Neuronal stem cell (in vitro differentiated cells): Measurements from ENCODE around the gene METTL27.

ENCODE experiments used
- DNase-seq: peaks from one replicate; pipeline ENCODE4 v3.0.0-alpha.2; 2013; ENCODE audit warnings: low spot score
- H2AFZ ChIP-seq: one replicate; pipeline ENCODE4 v1.6.1; 2013; ENCODE audit warnings: mild to moderate bottlenecking, low read length, inconsistent platforms
- H2AK5ac ChIP-seq: 2 replicates; pipeline ENCODE4 v1.6.1; 2013; ENCODE audit warnings: low read depth, mild to moderate bottlenecking, inconsistent platforms, low read length, moderate library complexity, mixed read lengths
- H2BK120ac ChIP-seq: 2 replicates; pipeline ENCODE4 v1.6.1; 2013; ENCODE audit warnings: low read depth, mild to moderate bottlenecking, inconsistent platforms, low read length, moderate library complexity, mixed read lengths
- H2BK12ac ChIP-seq: one replicate; pipeline ENCODE4 v1.6.1; 2013; ENCODE audit warnings: low read length, inconsistent platforms
- H2BK15ac ChIP-seq: 2 replicates; pipeline ENCODE4 v1.6.1; 2013; ENCODE audit warnings: mild to moderate bottlenecking, low read length, inconsistent platforms, mixed read lengths
- H2BK5ac ChIP-seq: one replicate; pipeline ENCODE4 v1.6.1; 2013; ENCODE audit warnings: inconsistent platforms, mild to moderate bottlenecking, low read length, moderate library complexity
- H3K14ac ChIP-seq: one replicate; pipeline ENCODE4 v1.6.1; 2013; ENCODE audit warnings: low read length, inconsistent platforms
- H3K18ac ChIP-seq: 2 replicates; pipeline ENCODE4 v1.6.1; 2013; ENCODE audit warnings: low read length, inconsistent platforms
- H3K23ac ChIP-seq: 2 replicates; pipeline ENCODE4 v1.6.1; 2013; ENCODE audit warnings: low read depth, mild to moderate bottlenecking, mixed read lengths, low read length, inconsistent platforms; ENCODE audit not compliant: poor library complexity
- H3K27ac ChIP-seq: replicated peaks from 3 replicates; pipeline ENCODE4 v1.5.1; 2013; ENCODE audit warnings: low read length, inconsistent platforms
- H3K27me3 ChIP-seq, 3 experiments: 2 replicates each; pipeline ENCODE4 v1.6.1; 2013; ENCODE audit warnings: low read length in 3 of 3, mild to moderate bottlenecking in 2 of 3, inconsistent platforms in 1 of 3, low read depth in 1 of 3, mixed read lengths in 1 of 3, moderate library complexity in 1 of 3; ENCODE audit not compliant: control insufficient read depth in 3 of 3, insufficient read depth in 3 of 3
- H3K36me3 ChIP-seq, 2 donors: replicated peaks in 1 of 2; 2 replicates each; pipeline ENCODE4 v1.6.1; 2013; ENCODE audit warnings: low read length in 2 of 2; ENCODE audit not compliant: control insufficient read depth in 2 of 2, insufficient read depth in 2 of 2
- H3K4ac ChIP-seq: 2 replicates; pipeline ENCODE4 v1.6.1; 2013; ENCODE audit warnings: inconsistent platforms, mild to moderate bottlenecking, low read length, moderate library complexity
- H3K4me1 ChIP-seq, 2 donors: 1 replicate in 1 of 2; 2 replicates in 1 of 2; pipeline ENCODE4 v1.6.1; 2013; ENCODE audit warnings: low read length in 2 of 2, low read depth in 1 of 2; ENCODE audit not compliant: control insufficient read depth in 2 of 2, insufficient read depth in 1 of 2
- H3K4me2 ChIP-seq: one replicate; pipeline ENCODE4 v1.6.1; 2013; ENCODE audit warnings: mild to moderate bottlenecking, low read length, inconsistent platforms; ENCODE audit not compliant: insufficient read depth, poor library complexity, severe bottlenecking
- H3K4me3 ChIP-seq, 2 donors: 2 replicates each; pipeline ENCODE4 v1.5.1; 2013; ENCODE audit warnings: low read length in 2 of 2, mild to moderate bottlenecking in 2 of 2, inconsistent platforms in 1 of 2, moderate library complexity in 1 of 2
- H3K79me1 ChIP-seq: one replicate; pipeline ENCODE4 v1.6.1; 2013; ENCODE audit warnings: low read depth, mild to moderate bottlenecking, inconsistent platforms, low read length, moderate library complexity
- H3K9ac ChIP-seq: one replicate; pipeline ENCODE4 v1.6.1; 2013; ENCODE audit warnings: mild to moderate bottlenecking, low read depth, low read length, inconsistent platforms; ENCODE audit not compliant: poor library complexity
- H3K9me3 ChIP-seq, 2 donors: replicated peaks in 1 of 2; 2 replicates each; pipeline versions ENCODE3 to v1.6.1; 2013; ENCODE audit warnings: low read length in 2 of 2, mild to moderate bottlenecking in 2 of 2, inconsistent platforms in 1 of 2, low read depth in 1 of 2, mixed read lengths in 1 of 2, moderate library complexity in 1 of 2; ENCODE audit not compliant: control insufficient read depth in 2 of 2, insufficient read depth in 1 of 2
- H4K8ac ChIP-seq: one replicate; pipeline ENCODE4 v1.6.1; 2013; ENCODE audit warnings: low read depth, mild to moderate bottlenecking, inconsistent platforms, low read length, moderate library complexity
- H4K91ac ChIP-seq: one replicate; pipeline ENCODE4 v1.6.1; 2013; ENCODE audit warnings: low read length, low read depth, mild to moderate bottlenecking, inconsistent platforms; ENCODE audit not compliant: poor library complexity
- WGBS, 2 donors: extraction: QIAGEN DNeasy Blood & Tissue Kit; methylation state at CpG; one replicate each; pipeline ENCODE4 v1.1.7; 2013; ENCODE audit warnings: missing lambda C conversion rate in 2 of 2, mixed read lengths in 1 of 2; ENCODE audit not compliant: insufficient read length in 2 of 2, insufficient replicate concordance in 1 of 2; ENCODE audit errors: extremely low coverage in 2 of 2; 5-methylcytosine and 5-hydroxymethylcytosine counted together

The METTL27 gene

DNA sequence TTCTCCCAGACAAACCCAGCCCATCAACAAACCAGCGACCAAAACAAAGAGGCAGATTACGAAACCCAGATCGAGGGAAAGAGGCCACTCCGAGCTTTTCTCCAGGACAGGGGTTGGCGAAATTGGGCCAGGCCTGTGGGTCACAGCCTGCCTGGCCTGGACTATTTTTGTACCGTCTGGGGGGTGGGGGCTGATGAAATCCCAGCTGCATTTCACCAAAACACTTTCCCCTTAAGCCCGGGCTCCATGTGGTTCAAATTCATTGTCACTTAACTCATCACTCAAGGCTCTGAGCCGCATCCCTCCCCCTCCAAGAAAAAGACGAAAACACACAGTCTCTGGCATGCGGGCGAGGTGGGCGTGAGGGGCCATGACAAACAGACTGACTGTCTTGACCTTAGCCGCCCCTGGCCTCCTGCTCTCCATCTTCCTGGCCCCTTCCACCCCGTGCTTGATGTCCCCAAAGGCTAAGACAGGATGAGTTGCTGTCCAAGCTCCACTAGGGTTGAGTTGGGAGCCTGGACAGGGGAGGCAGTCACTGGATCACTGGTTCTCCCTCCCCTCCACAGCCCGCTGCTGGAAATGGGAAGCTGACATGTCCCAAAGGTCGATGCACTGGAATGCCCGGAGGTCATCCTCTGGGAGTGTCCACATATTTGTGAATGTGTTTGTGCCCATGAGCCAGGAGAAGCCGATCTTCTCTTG is 37.8 kb upstream of the METTL27 start:
- H4K8ac ChIP-seq, result no peak overlapping the region
- no peak overlapping the region for H2AFZ ChIP-seq
- no peaks in the 10 kb centered on the region for H3K79me1 ChIP-seq
- H4K91ac ChIP-seq, result no peak overlapping the region
- no peak overlapping the region for H3K4ac ChIP-seq
- no CpG with 5 or more reads among the region's 18 CpGs for WGBS, 2 donors
- no peak overlapping the region for H3K4me2 ChIP-seq
- H2BK5ac ChIP-seq, result no peak overlapping the region
- H2BK120ac ChIP-seq, result no peak overlapping the region
- no peak for DNase-seq
- H3K36me3 ChIP-seq, result no peaks in the 10 kb centered on the region
- H3K4me3 ChIP-seq, result no peak overlapping the region
- H3K18ac ChIP-seq, result peak overlapping the region; percentile 29
- H3K27me3 ChIP-seq, result peaks cover 0 to 9% (median 0%) of the 10 kb centered on the region in 3 experiments
- H2AK5ac ChIP-seq, result no peak overlapping the region
- H2BK12ac ChIP-seq, result no peak overlapping the region
- H3K9me3 ChIP-seq, result no peaks in the 10 kb centered on the region
- H3K14ac ChIP-seq, result no peak overlapping the region
- H3K23ac ChIP-seq, result no peak overlapping the region
- no peak overlapping the region for H3K9ac ChIP-seq
- H3K4me1 ChIP-seq, result no peaks in the 10 kb centered on the region
- no peak overlapping the region for H2BK15ac ChIP-seq
- no peak overlapping the region for H3K27ac ChIP-seq

DNA sequence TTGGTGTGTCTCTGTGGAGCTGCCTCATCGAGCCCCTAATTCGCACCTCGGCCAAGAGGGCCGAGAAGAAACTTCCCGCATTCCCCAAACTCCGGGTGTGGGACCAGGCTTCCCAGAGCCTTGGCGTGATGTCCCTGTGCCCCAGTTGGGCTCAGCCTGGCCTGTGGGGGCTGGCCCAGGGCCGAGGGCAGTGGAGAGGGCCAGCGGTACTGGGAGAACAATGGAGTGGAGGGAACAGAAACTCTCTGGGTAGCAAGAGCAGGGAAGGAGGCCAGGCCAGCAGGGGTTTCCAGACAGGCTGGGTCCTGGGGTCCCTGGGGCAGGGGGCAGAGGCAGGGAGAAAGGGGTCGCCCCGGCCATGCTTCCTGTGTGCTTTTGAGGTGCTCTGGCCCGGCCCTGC is 34.7 kb upstream of the METTL27 start:
- Histone ChIP-seq H3K9ac (peak overlapping the region; percentile 68), H3K9me3 (no peaks in the 10 kb centered on the region), H2BK120ac (no peak overlapping the region), H2AK5ac (peak overlapping the region; percentile 53), H4K91ac (no peak overlapping the region), H3K36me3 (no peaks in the 10 kb centered on the region), H3K79me1 (no peaks in the 10 kb centered on the region), H4K8ac (no peak overlapping the region), H3K4me1 (no peaks in the 10 kb centered on the region), H3K4me2 (no peak overlapping the region), H3K27me3 (peaks cover 0 to 9% (median 0%) of the 10 kb centered on the region in 3 experiments), H3K27ac (no peak overlapping the region), H2AFZ (no peak overlapping the region), H3K18ac (no peak overlapping the region), H2BK5ac (no peak overlapping the region), H2BK12ac (no peak overlapping the region), H3K4me3 (no peak overlapping the region), H3K23ac (no peak overlapping the region), H3K4ac (no peak overlapping the region), H2BK15ac (no peak overlapping the region), H3K14ac (no peak overlapping the region)
- WGBS, 2 donors, result no CpG with 5 or more reads among the region's 12 CpGs
- no peak for DNase-seq

DNA sequence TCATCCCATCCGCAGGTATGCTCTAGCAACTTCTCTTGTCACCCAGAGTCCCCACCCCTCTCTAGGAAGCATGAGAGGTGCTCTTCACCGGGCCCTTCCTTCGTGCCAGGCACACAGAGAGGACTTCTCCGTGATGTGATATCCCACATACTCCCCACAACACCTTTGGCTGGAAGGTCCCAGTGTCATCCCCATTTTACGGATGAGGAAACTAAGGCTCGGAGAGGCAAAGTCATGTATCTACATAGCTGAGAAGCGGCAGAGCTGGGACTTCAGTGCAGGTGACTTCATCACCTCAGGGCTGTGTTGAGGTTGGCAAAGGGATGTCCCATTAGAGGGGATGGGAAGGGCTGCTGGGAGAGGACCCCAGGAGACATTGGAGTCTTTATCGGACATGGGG is 34.0 kb upstream of the METTL27 start:
- no CpG with 5 or more reads among the region's 8 CpGs for WGBS, 2 donors
- H2AFZ ChIP-seq, result no peak overlapping the region
- no peaks in the 10 kb centered on the region for H3K4me1 ChIP-seq
- no peak for DNase-seq
- no peak overlapping the region for H3K4ac ChIP-seq
- H2BK5ac ChIP-seq, result no peak overlapping the region
- H3K27ac ChIP-seq, result no peak overlapping the region
- H3K4me2 ChIP-seq, result no peak overlapping the region
- peaks cover 0 to 10% (median 0%) of the 10 kb centered on the region in 3 experiments for H3K27me3 ChIP-seq
- H2BK120ac ChIP-seq, result no peak overlapping the region
- no peak overlapping the region for H3K18ac ChIP-seq
- no peak overlapping the region for H3K14ac ChIP-seq
- no peak overlapping the region for H3K4me3 ChIP-seq
- no peak overlapping the region for H3K23ac ChIP-seq
- no peak overlapping the region for H2BK12ac ChIP-seq
- H3K79me1 ChIP-seq, result no peaks in the 10 kb centered on the region
- H3K36me3 ChIP-seq, result no peaks in the 10 kb centered on the region
- H3K9ac ChIP-seq, result no peak overlapping the region
- no peaks in the 10 kb centered on the region for H3K9me3 ChIP-seq
- peak overlapping the region; percentile 14 for H2AK5ac ChIP-seq
- no peak overlapping the region for H2BK15ac ChIP-seq
- H4K8ac ChIP-seq, result no peak overlapping the region
- H4K91ac ChIP-seq, result no peak overlapping the region

DNA sequence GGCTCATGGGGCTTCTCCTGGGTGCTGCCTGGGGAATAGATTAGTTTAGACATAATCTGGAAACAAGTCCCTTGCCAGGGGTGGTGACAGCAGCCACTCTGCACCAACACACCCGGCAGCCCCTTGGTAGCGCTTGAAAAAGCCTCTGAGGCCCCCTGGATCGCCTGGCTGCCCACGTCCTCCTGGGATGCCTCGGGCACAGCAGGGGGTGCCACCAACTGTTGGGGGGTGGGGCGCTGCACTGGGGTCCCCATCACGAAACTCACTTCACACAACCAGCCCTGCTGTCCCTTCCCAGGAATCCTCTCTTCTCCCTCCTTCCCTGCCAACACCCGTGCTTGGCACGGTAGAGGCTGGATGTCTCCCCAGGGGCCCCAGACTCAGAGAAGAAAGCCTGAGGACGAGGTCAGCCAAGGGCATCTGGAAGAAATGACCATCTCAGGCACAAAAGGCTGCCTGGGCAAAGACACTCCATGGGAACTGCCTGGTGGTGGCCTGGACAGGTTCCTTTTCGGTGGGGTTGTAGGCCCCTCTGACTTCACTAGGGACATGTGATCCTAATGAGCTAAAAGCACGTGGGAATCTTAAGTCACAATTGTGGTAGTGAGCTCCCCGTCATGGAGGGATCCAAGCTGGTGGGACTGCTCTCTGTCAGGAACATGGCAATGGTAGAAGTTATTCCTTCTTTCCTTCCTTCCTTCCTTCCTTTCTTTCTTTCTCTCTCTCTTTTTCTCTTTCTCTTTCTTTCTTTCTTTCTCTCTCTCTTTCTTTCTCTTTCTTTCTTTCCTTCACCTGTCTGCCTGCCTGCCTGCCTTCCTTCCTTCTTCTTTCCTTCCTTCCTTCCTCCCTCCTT is 30.0 kb upstream of the METTL27 start:
- H2BK120ac ChIP-seq, result no peak overlapping the region
- H4K91ac ChIP-seq, result no peak overlapping the region
- peak overlapping the region; percentile 57 for H3K18ac ChIP-seq
- H3K14ac ChIP-seq, result no peak overlapping the region
- H2BK15ac ChIP-seq, result peak overlapping the region; percentile 75
- no CpG with 5 or more reads among the region's 13 CpGs for WGBS, 2 donors
- H3K4me3 ChIP-seq, result no peak overlapping the region
- H3K27me3 ChIP-seq, result peaks cover 0 to 11% (median 0%) of the 10 kb centered on the region in 3 experiments
- H3K9ac ChIP-seq, result no peak overlapping the region
- peak overlapping the region; percentile 43 for H3K23ac ChIP-seq
- H3K79me1 ChIP-seq, result no peaks in the 10 kb centered on the region
- no peak overlapping the region for H2AFZ ChIP-seq
- H3K4me1 ChIP-seq, result peaks cover 0 to 7% of the 10 kb centered on the region in 2 donors
- peak overlapping the region; percentile 65 for H4K8ac ChIP-seq
- peak overlapping the region; percentile 94 for H2AK5ac ChIP-seq
- no peak overlapping the region for H3K27ac ChIP-seq
- H3K4ac ChIP-seq, result no peak overlapping the region
- DNase-seq, result no peak
- H3K36me3 ChIP-seq, result no peaks in the 10 kb centered on the region
- H3K9me3 ChIP-seq, result no peaks in the 10 kb centered on the region
- no peak overlapping the region for H3K4me2 ChIP-seq
- H2BK12ac ChIP-seq, result no peak overlapping the region
- peak overlapping the region; percentile 66 for H2BK5ac ChIP-seq
